DND-41 (cell line): ENCODE results near the gene CCDC60.

Experiments used
- ATAC-seq: fragments of 200-7000 bp; cut with Tn5 transposase; 3 replicates; pipeline ENCODE4 v1.9.1; 2021; ENCODE audit warnings: low read depth; ENCODE audit not compliant: insufficient read depth
- DNase-seq: peaks from one replicate; pipeline ENCODE4 v3.0.0-alpha.2; 2020
- H2AFZ ChIP-seq: 2 replicates; pipeline ENCODE4 v1.6.0; 2012; ENCODE audit warnings: low read depth, low read length
- H3K27ac ChIP-seq: 2 replicates; pipeline ENCODE4 v1.5.1; 2012; ENCODE audit warnings: low read length, inconsistent platforms
- H3K27me3 ChIP-seq: fragments of 200-600 bp; sonication (generic); 2 replicates; pipeline ENCODE4 v1.6.0; 2012; ENCODE audit warnings: low read length, mild to moderate bottlenecking, inconsistent platforms; ENCODE audit not compliant: insufficient read depth, poor library complexity
- H3K36me3 ChIP-seq: 2 replicates; pipeline ENCODE4 v1.5.1; 2012; ENCODE audit warnings: low read length, inconsistent platforms; ENCODE audit not compliant: insufficient read depth
- H3K4me1 ChIP-seq: 2 replicates; pipeline ENCODE4 v1.5.1; 2012; ENCODE audit warnings: mild to moderate bottlenecking, low read length; ENCODE audit not compliant: insufficient read depth
- H3K4me2 ChIP-seq: 2 replicates; pipeline ENCODE4 v1.6.0; 2012; ENCODE audit warnings: mild to moderate bottlenecking, moderate library complexity, low read length, inconsistent platforms; ENCODE audit not compliant: insufficient read depth
- H3K4me3 ChIP-seq, 2 experiments: fragments of 200-600 bp in 1 of 2; shearing (Covaris generic) in 1 of 2; 2 replicates each; pipeline ENCODE4 v1.5.1; 2012 to 2016; ENCODE audit warnings: inconsistent platforms in 2 of 2, low read length in 2 of 2, mild to moderate bottlenecking in 2 of 2, low read depth in 1 of 2, moderate library complexity in 1 of 2
- H3K79me2 ChIP-seq: 2 replicates; pipeline ENCODE4 v1.6.0; 2012; ENCODE audit warnings: low read length, inconsistent platforms; ENCODE audit not compliant: insufficient read depth
- H3K9ac ChIP-seq: 2 replicates; pipeline ENCODE4 v1.6.0; 2012; ENCODE audit warnings: low read depth, mild to moderate bottlenecking, inconsistent platforms, low read length, moderate library complexity
- H3K9me3 ChIP-seq: 2 replicates; pipeline ENCODE4 v1.5.1; 2012; ENCODE audit warnings: low read length, moderate library complexity, mild to moderate bottlenecking, inconsistent platforms; ENCODE audit not compliant: insufficient read depth, severe bottlenecking
- H4K20me1 ChIP-seq: 2 replicates; pipeline ENCODE4 v1.6.0; 2012; ENCODE audit warnings: low read length; ENCODE audit not compliant: insufficient read depth
- EZH2 ChIP-seq: IDR thresholded peaks from 3 replicates; pipeline ENCODE4 v1.6.1; 2012; ENCODE audit warnings: borderline replicate concordance, low read depth, mild to moderate bottlenecking, moderate library complexity, low read length, inconsistent platforms; ENCODE audit not compliant: severe bottlenecking
- TF ChIP-seq, protein P1 (sequence below): IDR thresholded peaks from 2 replicates; pipeline ENCODE4 v1.5.1; 2012; ENCODE audit warnings: borderline replicate concordance, low read length, moderate library complexity, mild to moderate bottlenecking; ENCODE audit not compliant: poor library complexity, severe bottlenecking; ENCODE audit errors: extremely low read depth

Gene CCDC60

GRCh38 chr12:119547001-119547400, 212.5 kb downstream of the CCDC60 start:
- Histone ChIP-seq H2AFZ (no peak overlapping the region), H4K20me1 (0 out of 2 replicates have a peak, but pooled peaks cover 2% of the 10 kb centered on the region), H3K4me3 (no peak overlapping the region), H3K79me2 (no peaks in the 10 kb centered on the region), H3K4me1 (no peaks in the 10 kb centered on the region), H3K27me3 (peaks cover 8% of the 10 kb centered on the region), H3K36me3 (no peaks in the 10 kb centered on the region), H3K4me2 (no peak overlapping the region), H3K9ac (no peak overlapping the region), H3K9me3 (no peaks in the 10 kb centered on the region), H3K27ac (no peak overlapping the region)
- TF ChIP-seq, protein P1, sequence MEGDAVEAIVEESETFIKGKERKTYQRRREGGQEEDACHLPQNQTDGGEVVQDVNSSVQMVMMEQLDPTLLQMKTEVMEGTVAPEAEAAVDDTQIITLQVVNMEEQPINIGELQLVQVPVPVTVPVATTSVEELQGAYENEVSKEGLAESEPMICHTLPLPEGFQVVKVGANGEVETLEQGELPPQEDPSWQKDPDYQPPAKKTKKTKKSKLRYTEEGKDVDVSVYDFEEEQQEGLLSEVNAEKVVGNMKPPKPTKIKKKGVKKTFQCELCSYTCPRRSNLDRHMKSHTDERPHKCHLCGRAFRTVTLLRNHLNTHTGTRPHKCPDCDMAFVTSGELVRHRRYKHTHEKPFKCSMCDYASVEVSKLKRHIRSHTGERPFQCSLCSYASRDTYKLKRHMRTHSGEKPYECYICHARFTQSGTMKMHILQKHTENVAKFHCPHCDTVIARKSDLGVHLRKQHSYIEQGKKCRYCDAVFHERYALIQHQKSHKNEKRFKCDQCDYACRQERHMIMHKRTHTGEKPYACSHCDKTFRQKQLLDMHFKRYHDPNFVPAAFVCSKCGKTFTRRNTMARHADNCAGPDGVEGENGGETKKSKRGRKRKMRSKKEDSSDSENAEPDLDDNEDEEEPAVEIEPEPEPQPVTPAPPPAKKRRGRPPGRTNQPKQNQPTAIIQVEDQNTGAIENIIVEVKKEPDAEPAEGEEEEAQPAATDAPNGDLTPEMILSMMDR, result no peak
- ATAC-seq (no peak), DNase-seq (no peak)

DNA sequence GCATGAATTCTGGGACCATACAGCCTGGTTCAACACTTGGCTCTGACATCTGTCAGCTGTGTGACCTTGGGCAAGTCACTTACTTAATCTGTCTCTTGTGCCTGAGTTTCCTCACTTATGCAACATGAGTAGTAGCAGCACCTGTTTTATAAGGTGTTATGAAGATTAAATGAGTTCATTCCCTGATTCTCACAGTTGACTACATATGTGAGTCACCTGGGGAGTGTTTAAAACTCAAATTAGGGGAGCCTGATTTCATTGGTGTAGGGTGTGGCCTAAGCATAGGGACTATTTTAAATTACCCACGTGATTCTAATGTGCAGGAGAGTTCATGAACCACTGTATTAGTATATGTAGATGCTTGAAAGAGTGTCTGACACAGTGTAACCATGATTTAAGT, 222.3 kb downstream of the CCDC60 start:
- Histone ChIP-seq H2AFZ (no peak overlapping the region), H3K79me2 (no peaks in the 10 kb centered on the region), H3K4me2 (no peak overlapping the region), H3K9me3 (no peaks in the 10 kb centered on the region), H3K4me3 (no peak overlapping the region), H3K27ac (no peak overlapping the region), H3K4me1 (peaks cover 3% of the 10 kb centered on the region; the same call in 1 of the 2 replicates), H3K27me3 (no peaks in the 10 kb centered on the region), H4K20me1 (no peaks in the 10 kb centered on the region), H3K36me3 (no peaks in the 10 kb centered on the region), H3K9ac (no peak overlapping the region)
- TF ChIP-seq, protein P1, result no peak
- TF ChIP-seq EZH2, result no peak
- no peak for ATAC-seq
- no peak for DNase-seq

DNA sequence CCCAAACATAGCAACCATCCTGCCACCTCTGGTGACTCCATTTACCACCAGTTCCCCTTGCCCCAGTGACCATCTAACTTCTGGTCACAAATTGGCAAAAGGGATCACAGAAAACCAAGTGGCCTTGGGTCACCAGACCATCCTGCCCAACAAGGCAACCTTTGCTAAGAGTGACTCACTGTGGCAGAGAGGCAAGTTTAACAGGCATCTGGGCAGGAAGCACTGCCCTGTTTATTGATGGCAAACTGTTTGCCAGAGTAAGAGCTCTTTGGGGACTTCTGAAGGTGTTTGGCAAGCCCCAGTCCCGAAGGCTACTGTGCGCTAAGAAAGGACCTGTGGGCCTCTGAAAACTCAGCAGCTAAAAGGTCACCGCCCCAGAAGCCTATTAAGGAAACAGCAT, 230.9 kb downstream of the CCDC60 start:
- Histone ChIP-seq H3K9ac (no peak overlapping the region), H3K27ac (no peak overlapping the region), H3K4me1 (peaks cover 3% of the 10 kb centered on the region; the same call in 1 of the 2 replicates), H2AFZ (no peak overlapping the region), H3K36me3 (no peaks in the 10 kb centered on the region), H3K27me3 (no peaks in the 10 kb centered on the region), H3K9me3 (no peaks in the 10 kb centered on the region), H3K4me3 (no peak overlapping the region), H4K20me1 (no peaks in the 10 kb centered on the region), H3K79me2 (no peaks in the 10 kb centered on the region), H3K4me2 (no peak overlapping the region)
- ATAC-seq, result no peak
- TF ChIP-seq EZH2, result no peak
- TF ChIP-seq, protein P1, result no peak
- DNase-seq, result no peak

GRCh38 chr12:119570771-119571170, 236.2 kb downstream of the CCDC60 start:
- Histone ChIP-seq H3K9me3 (no peaks in the 10 kb centered on the region), H4K20me1 (no peaks in the 10 kb centered on the region), H3K9ac (no peak overlapping the region), H3K4me1 (no peaks in the 10 kb centered on the region), H3K27ac (no peak overlapping the region), H3K4me2 (no peak overlapping the region), H3K4me3 (no peak overlapping the region), H3K36me3 (no peaks in the 10 kb centered on the region), H3K79me2 (no peaks in the 10 kb centered on the region), H3K27me3 (peaks cover 2% of the 10 kb centered on the region), H2AFZ (no peak overlapping the region)
- ATAC-seq, result no peak
- TF ChIP-seq, protein P1, result no peak
- TF ChIP-seq EZH2, result no peak
- no peak for DNase-seq
